Measurements from ENCODE around the gene IRF1.

IRF1 gene

GRCh38 chr5:132470010-132470392 lies 20.6 kb downstream of the IRF1 start:
- H3K27me3 Mint-ChIP-seq (ENCODE audit: low read depth) = no peaks in the 10 kb centered on the region
- H3K9me3 Mint-ChIP-seq = no peaks in the 10 kb centered on the region
- H3K27ac Mint-ChIP-seq = peak overlapping the region; percentile 39
- no peak for DNase-seq (ENCODE audit: low spot score)
- peaks cover 34% of the 10 kb centered on the region for H3K36me3 Mint-ChIP-seq (ENCODE audit: low read depth)
- peaks cover 84% of the 10 kb centered on the region for H3K4me1 Mint-ChIP-seq (ENCODE audit: low read depth)
- H3K4me3 Mint-ChIP-seq = no peak overlapping the region

- Mint-ChIP-seq H3K27ac (peak overlapping the region; percentile 39), H3K4me3 (no peak overlapping the region)
These were observed 21.1 kb downstream of the IRF1 start for GRCh38 chr5:132469380-132470009.

GRCh38 chr5:132468656-132469379 lies 21.8 kb downstream of the IRF1 start:
- Mint-ChIP-seq H3K4me1 (ENCODE audit: low read depth) (peaks cover 86% of the 10 kb centered on the region), H3K27ac (peak overlapping the region; percentile 42), H3K4me3 (peak overlapping the region; percentile 13), H3K9me3 (no peaks in the 10 kb centered on the region), H3K36me3 (ENCODE audit: low read depth) (peaks cover 37% of the 10 kb centered on the region), H3K27me3 (ENCODE audit: low read depth) (no peaks in the 10 kb centered on the region)
- DNase-seq (ENCODE audit: low spot score) = no peak

More at GRCh38 chr5:132469380-132470009, 21.1 kb downstream of the IRF1 start:
- Mint-ChIP-seq H3K4me1 (ENCODE audit: low read depth) (peaks cover 84% of the 10 kb centered on the region), H3K27me3 (ENCODE audit: low read depth) (no peaks in the 10 kb centered on the region), H3K36me3 (ENCODE audit: low read depth) (peaks cover 35% of the 10 kb centered on the region), H3K9me3 (no peaks in the 10 kb centered on the region)
- no peak for DNase-seq (ENCODE audit: low spot score)

DNA sequence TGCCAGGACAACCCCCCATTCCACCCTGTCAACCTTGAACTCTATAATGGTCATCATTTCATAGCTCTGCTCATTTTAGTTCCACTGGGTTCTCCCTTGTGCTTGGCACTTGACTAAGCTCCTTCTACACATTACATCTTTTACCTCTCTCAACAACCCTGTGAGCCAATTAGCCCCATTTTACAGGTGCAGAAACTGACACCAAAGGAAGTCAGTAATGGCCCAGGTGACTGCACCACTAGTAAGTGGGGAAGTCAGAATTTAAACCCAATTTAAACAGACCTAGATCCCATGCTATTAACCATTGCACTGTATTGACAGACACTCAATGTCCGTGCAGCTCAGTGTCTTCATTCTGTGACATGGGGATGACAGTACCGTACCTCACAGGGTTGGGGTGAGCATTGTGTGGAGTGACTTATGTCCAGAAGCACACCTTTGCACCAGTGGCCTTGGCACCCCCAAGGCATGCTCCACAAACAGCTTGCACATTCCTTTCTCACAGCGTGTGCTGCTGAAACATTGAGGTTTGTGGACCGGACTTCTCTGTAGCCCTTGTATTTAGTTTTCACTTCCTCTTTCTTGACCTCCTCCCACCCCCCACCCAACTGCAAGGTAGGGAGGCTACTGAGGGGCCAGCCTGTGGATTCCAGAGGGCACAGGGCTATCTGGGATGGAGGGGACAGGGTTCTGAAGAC lies 23.1 kb downstream of the IRF1 start:
- DNase-seq (ENCODE audit: low spot score) = no peak
- Mint-ChIP-seq H3K36me3 (ENCODE audit: low read depth) (peaks cover 43% of the 10 kb centered on the region), H3K4me3 (peak overlapping the region; percentile 72)

DNA sequence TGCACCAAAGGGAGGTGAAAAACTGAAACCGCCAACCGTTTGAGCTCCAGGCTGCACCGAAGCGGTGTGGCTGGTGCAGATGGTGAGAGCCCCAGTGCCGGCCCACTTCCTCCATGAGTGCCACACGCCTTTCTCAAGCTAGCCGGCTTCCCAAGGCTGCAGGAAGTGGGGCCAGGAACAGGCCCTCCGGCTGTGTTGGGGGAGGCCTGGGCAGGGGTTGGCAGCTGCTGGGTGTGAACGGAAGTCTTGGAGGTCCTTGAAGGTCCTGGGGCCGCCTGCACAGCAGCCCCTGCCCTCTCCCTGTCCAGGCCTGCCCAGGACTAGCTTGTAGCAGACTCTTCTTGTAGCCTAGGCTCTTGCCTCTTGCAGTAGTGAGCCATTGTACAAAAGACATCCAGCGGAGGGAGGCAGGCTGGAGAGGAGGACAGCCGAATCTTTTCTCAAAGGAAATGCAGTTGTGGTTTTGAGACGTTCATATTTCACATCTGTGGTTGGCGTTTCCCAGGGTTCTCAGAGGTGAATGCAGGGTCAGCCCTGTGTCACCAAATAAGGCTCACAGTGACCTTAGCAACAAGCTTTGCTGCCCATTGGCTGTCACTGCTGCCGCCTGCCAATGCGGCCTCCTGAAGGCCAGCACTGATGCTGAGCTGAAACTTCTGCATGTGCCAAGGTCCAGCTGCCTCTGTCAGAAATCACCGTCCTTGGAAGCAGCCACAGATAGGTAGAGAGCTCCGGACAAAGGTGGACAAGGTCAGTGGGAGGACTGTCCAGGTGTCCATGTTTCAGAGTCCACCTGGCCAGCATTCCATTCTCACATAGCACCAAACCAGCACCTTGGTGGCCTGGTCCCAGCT lies 23.9 kb downstream of the IRF1 start:
- Mint-ChIP-seq H3K9me3 (no peaks in the 10 kb centered on the region), H3K27me3 (ENCODE audit: low read depth) (no peaks in the 10 kb centered on the region), H3K4me1 (ENCODE audit: low read depth) (peaks cover 88% of the 10 kb centered on the region), H3K36me3 (ENCODE audit: low read depth) (peaks cover 46% of the 10 kb centered on the region), H3K4me3 (peak overlapping the region; percentile 72), H3K27ac (peak overlapping the region; percentile 87)
- peak; percentile 76 for DNase-seq (ENCODE audit: low spot score)

More for the DNA sequence above, 23.1 kb downstream of the IRF1 start:
- Mint-ChIP-seq H3K9me3 (no peaks in the 10 kb centered on the region), H3K27ac (peak overlapping the region; percentile 87), H3K4me1 (ENCODE audit: low read depth) (peaks cover 89% of the 10 kb centered on the region), H3K27me3 (ENCODE audit: low read depth) (no peaks in the 10 kb centered on the region)

DNA sequence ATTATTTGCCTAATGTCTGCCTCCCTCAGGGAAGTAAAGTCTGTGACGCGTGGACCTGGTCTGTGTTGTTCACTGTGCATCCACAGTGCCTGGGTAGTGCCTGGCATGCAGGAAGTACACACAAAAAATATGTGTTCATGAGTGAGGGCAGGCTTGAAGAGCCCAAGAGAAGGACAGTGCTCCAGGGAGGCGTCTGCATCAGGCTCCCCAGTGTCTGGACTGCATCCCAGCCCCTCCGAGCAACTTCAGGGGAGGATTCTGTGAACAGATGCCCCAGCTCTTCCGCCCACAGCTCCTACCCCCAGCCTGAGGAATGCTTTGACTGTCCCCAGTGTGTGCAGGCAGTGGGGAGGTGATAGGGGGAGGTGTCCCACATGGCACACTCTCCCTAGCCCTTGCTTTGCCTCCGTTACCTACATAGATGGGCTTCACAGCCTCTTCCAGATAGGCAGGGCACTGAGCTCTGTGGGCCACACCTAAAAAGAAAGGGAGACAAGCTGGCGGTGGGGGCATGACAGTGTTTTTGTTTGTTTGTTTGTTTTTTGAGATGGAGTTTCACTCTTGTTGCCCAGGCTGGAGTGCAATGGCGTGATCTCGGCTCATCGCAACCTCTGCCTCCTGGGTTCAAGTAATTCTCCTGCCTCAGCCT lies 25.4 kb downstream of the IRF1 start:
- H3K27me3 Mint-ChIP-seq (ENCODE audit: low read depth) = no peaks in the 10 kb centered on the region
- H3K27ac Mint-ChIP-seq = peak overlapping the region; percentile 87
- DNase-seq (ENCODE audit: low spot score) = no peak
- H3K36me3 Mint-ChIP-seq (ENCODE audit: low read depth) = peaks cover 49% of the 10 kb centered on the region
- peak overlapping the region; percentile 72 for H3K4me3 Mint-ChIP-seq
- no peaks in the 10 kb centered on the region for H3K9me3 Mint-ChIP-seq
- H3K4me1 Mint-ChIP-seq (ENCODE audit: low read depth) = peaks cover 86% of the 10 kb centered on the region

GRCh38 chr5:132464156-132464939 lies 26.2 kb downstream of the IRF1 start:
- peak overlapping the region; percentile 72 for H3K4me3 Mint-ChIP-seq
- H3K36me3 Mint-ChIP-seq (ENCODE audit: low read depth) = peaks cover 48% of the 10 kb centered on the region
- peaks cover 87% of the 10 kb centered on the region for H3K4me1 Mint-ChIP-seq (ENCODE audit: low read depth)
- H3K27me3 Mint-ChIP-seq (ENCODE audit: low read depth) = no peaks in the 10 kb centered on the region
- peak overlapping the region; percentile 87 for H3K27ac Mint-ChIP-seq
- no peaks in the 10 kb centered on the region for H3K9me3 Mint-ChIP-seq
- DNase-seq (ENCODE audit: low spot score) = peak; percentile 33

GRCh38 chr5:132463811-132464155 lies 26.8 kb downstream of the IRF1 start:
- H3K27me3 Mint-ChIP-seq (ENCODE audit: low read depth) = no peaks in the 10 kb centered on the region
- peak overlapping the region; percentile 87 for H3K27ac Mint-ChIP-seq
- H3K9me3 Mint-ChIP-seq = no peaks in the 10 kb centered on the region
- no peak for DNase-seq (ENCODE audit: low spot score)
- H3K36me3 Mint-ChIP-seq (ENCODE audit: low read depth) = peaks cover 49% of the 10 kb centered on the region
- peak overlapping the region; percentile 72 for H3K4me3 Mint-ChIP-seq
- peaks cover 86% of the 10 kb centered on the region for H3K4me1 Mint-ChIP-seq (ENCODE audit: low read depth)

DNA sequence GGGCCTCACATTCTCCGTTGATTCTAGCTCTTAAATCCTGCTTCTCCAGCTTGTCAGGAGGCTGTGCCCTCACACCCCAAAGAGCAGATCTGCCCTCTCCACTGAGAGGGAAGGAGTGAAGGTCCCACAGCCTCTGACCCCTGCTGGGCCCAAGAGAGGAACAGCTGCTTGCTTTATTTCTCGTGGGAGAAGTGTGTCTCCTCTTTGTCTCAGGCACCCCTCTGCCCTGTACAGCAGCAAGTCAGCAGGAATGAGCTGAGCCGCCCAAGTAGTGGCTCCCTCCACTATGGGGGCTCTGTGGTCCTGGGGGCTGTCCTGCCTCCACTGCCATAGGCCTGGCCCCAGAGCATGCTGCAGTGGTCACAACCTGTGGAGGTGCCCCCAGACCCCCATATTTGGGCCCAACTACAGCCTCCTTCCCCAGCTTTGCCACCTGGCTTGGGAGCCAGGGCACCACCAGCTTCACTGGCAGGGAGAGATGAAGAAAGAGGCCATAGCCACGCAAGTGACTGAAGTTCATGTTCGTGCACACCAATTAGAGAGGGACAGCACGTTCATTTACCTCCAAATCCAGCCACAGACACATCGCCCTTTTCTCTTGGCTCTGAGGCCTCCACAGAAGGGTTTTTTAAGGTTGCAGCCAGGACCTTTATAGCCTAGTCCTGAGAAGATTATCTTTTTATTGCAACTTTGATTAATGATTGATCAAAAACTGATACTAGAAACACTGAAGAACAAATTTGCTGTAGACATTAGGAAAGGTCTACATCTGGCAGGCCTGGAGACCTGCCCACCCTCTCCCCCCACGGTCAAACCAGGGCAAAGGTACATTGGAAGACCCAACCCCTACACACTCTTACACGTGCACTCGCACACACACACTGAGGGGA lies 27.5 kb downstream of the IRF1 start:
- Mint-ChIP-seq H3K4me1 (ENCODE audit: low read depth) (peaks cover 88% of the 10 kb centered on the region), H3K27me3 (ENCODE audit: low read depth) (no peaks in the 10 kb centered on the region), H3K27ac (peak overlapping the region; percentile 87), H3K36me3 (ENCODE audit: low read depth) (peaks cover 51% of the 10 kb centered on the region), H3K4me3 (peak overlapping the region; percentile 72), H3K9me3 (no peaks in the 10 kb centered on the region)
- DNase-seq (ENCODE audit: low spot score) = no peak

DNA sequence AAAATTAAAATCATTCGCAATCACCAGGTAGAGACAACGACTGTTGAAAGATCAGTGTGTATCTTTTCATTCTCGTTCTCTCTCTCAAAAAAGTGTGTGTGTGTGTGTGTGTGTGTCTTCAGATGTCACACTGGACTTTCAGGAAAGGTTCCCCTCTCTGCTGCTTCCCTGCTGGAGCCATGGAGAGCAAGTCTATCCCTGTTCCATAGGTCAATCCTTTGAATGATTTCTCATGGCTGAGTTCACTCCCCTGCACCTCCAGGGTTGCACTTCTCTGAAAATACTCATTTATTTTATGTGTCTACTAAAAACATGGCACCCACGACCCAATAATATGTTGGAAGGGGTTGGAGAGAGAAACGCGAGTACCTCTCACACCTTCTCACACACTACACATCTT lies 28.2 kb downstream of the IRF1 start:
- Mint-ChIP-seq H3K27ac (no peak overlapping the region), H3K4me1 (ENCODE audit: low read depth) (peaks cover 90% of the 10 kb centered on the region), H3K36me3 (ENCODE audit: low read depth) (peaks cover 50% of the 10 kb centered on the region), H3K4me3 (no peak overlapping the region), H3K27me3 (ENCODE audit: low read depth) (no peaks in the 10 kb centered on the region), H3K9me3 (no peaks in the 10 kb centered on the region)
- DNase-seq (ENCODE audit: low spot score) = no peak

DNA sequence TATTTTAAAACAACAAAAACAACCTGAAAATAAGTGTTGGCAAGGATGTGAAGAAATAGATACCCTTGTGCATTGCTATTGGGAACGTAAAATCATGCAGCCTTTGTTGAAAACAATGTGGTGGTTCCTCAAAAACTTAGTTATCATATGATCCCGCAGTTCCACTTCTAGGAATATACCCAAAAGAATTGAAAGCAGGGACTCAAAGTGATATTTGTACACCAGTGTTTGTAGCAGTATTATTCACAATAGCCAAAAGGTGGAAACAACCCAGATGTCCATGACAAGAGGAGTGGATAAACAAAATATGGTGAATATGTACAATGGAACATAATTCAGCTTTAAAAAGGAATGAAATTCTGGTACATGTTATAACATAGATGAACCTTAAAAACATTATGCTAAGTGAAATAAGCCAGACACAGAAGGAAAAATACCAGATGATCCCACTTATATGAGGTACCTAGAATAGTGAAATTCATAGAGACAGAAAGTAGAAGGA lies 29.0 kb downstream of the IRF1 start:
- H3K4me1 Mint-ChIP-seq (ENCODE audit: low read depth) = peaks cover 90% of the 10 kb centered on the region
- peak overlapping the region; percentile 42 for H3K27ac Mint-ChIP-seq
- H3K9me3 Mint-ChIP-seq = no peaks in the 10 kb centered on the region
- H3K4me3 Mint-ChIP-seq = no peak overlapping the region
- H3K36me3 Mint-ChIP-seq (ENCODE audit: low read depth) = peaks cover 50% of the 10 kb centered on the region
- DNase-seq (ENCODE audit: low spot score) = no peak
- no peaks in the 10 kb centered on the region for H3K27me3 Mint-ChIP-seq (ENCODE audit: low read depth)
